Fibroblast of lung (primary cell): ENCODE data around the gene ATG2A. TPM values are rescaled to one million over a fixed set of nuclear protein-coding genes. Genes with fewer than 3 reads are reported as not detected.

Source experiments
- DNase-seq, 2 donors: peaks; one replicate each; pipeline versions ENCODE4 v3.0.0 to v3.0.0-alpha.2; 2010; ENCODE audit warnings: low read depth in 2 of 2
- H2AFZ ChIP-seq: 2 replicates; pipeline ENCODE4 v1.5.1; 2012; ENCODE audit warnings: low read length, control low read depth, inconsistent platforms
- H3K27ac ChIP-seq: 2 replicates; pipeline ENCODE4 v1.5.1; 2011; ENCODE audit warnings: low read length, control low read depth; ENCODE audit not compliant: insufficient read depth
- H3K27me3 ChIP-seq: 2 replicates; pipeline ENCODE4 v1.5.1; 2011; ENCODE audit warnings: mild to moderate bottlenecking, low read length; ENCODE audit not compliant: control insufficient read depth, insufficient read depth
- H3K36me3 ChIP-seq: 2 replicates; pipeline ENCODE4 v1.5.1; 2011; ENCODE audit warnings: low read length; ENCODE audit not compliant: control insufficient read depth, insufficient read depth
- H3K4me1 ChIP-seq: 2 replicates; pipeline ENCODE4 v1.5.1; 2011; ENCODE audit warnings: low read length; ENCODE audit not compliant: control insufficient read depth, insufficient read depth; ENCODE audit errors: extremely low read depth
- H3K4me2 ChIP-seq: 2 replicates; pipeline ENCODE4 v1.5.1; 2011; ENCODE audit warnings: low read length, control low read depth; ENCODE audit not compliant: insufficient read depth; ENCODE audit errors: extremely low read depth
- H3K4me3 ChIP-seq, 4 experiments: fragments of 200-600 bp in 1 of 4; sonication (generic) in 1 of 4; replicated peaks in 1 of 4; 2 replicates each; pipeline ENCODE4 v1.5.1; 2011 to 2016; ENCODE audit warnings: low read length in 4 of 4, low read depth in 3 of 4, mild to moderate bottlenecking in 3 of 4, control low read depth in 2 of 4, inconsistent platforms in 1 of 4, mixed read lengths in 1 of 4; ENCODE audit not compliant: insufficient read depth in 1 of 4; ENCODE audit errors: control extremely low read depth in 1 of 4
- H3K79me2 ChIP-seq: 2 replicates; pipeline ENCODE4 v1.5.1; 2012; ENCODE audit warnings: mild to moderate bottlenecking, low read length, inconsistent platforms; ENCODE audit not compliant: control insufficient read depth, insufficient read depth
- H3K9ac ChIP-seq: 2 replicates; pipeline ENCODE4 v1.5.1; 2011; ENCODE audit warnings: mild to moderate bottlenecking, low read length, control low read depth; ENCODE audit not compliant: insufficient read depth
- H3K9me3 ChIP-seq: 2 replicates; pipeline ENCODE4 v1.5.1; 2012; ENCODE audit warnings: low read depth, low read length; ENCODE audit not compliant: control insufficient read depth, insufficient read depth
- H4K20me1 ChIP-seq: 2 replicates; pipeline ENCODE4 v1.5.1; 2011; ENCODE audit warnings: low read length; ENCODE audit not compliant: control insufficient read depth, insufficient read depth; ENCODE audit errors: extremely low read depth
- EZH2 ChIP-seq: IDR thresholded peaks from 2 replicates; pipeline ENCODE4 v1.5.1; 2012; ENCODE audit warnings: low read length, control low read depth, mild to moderate bottlenecking; ENCODE audit errors: missing control alignments
- polyA plus RNA-seq, 2 donors: library from polyadenylated mRNA; depleted of rRNA in 1 of 2; stranded (reverse) in 1 of 2; unstranded in 1 of 2; fragments of >200 nt; gene quantifications; 2 replicates each; pipeline ENCODE4 v1.2.1, GENCODE V29; 2011 to 2012; ENCODE audit warnings: missing spikeins in 1 of 2
- total RNA-seq: library from RNA; depleted of rRNA; stranded (reverse); fragments of >200 nt; gene quantifications from 2 replicates; pipeline ENCODE4 v1.2.1, GENCODE V29; 2014
- TF ChIP-seq, protein P1 (sequence below), 2 donors: IDR thresholded peaks in 1 of 2; conservative IDR thresholded peaks in 1 of 2; 1 replicate in 1 of 2; 2 replicates in 1 of 2; pipeline ENCODE4 v1.5.1; 2011 to 2012; ENCODE audit warnings: low read length in 2 of 2, control low read depth in 1 of 2, inconsistent platforms in 1 of 2, low read depth in 1 of 2, mild to moderate bottlenecking in 1 of 2

ATG2A gene
- total and polyA plus RNA-seq, 2 donors (not counting 1 experiment from before 2014, with no cell fraction given) = 3.1 to 9.9 TPM

DNA sequence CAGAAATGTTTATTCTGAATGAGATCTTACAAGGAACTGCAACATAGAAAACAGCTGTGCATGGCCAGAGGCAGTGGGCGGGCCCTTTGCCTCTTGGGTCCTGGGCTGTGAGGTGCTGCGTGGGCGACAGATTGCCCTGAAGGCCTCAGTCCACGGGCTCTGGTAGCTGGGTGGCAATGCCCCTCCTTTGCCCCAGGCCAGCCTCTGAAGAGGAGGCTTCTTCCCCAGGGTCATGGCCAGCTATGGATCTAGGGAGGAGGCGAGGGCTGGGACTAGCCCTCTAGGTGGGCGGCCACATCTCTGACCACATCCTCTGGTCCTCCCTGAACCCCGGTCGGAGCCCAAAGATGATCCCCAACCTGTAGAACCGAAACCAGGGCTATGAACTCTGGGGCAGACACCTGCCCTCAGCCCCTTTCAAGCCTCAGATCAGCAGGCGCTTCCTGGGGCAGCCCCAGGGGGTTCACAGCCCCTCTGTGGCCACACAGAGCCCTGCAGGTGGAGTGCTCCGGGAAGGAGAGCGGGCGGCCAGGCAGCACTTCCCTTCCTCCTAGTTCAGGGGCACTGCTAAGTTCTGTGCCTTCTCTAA lies 65.9 kb downstream of the ATG2A start:
- H4K20me1 ChIP-seq = no peaks in the 10 kb centered on the region
- peaks cover 25% of the 10 kb centered on the region for H3K79me2 ChIP-seq
- TF ChIP-seq, protein P1, sequence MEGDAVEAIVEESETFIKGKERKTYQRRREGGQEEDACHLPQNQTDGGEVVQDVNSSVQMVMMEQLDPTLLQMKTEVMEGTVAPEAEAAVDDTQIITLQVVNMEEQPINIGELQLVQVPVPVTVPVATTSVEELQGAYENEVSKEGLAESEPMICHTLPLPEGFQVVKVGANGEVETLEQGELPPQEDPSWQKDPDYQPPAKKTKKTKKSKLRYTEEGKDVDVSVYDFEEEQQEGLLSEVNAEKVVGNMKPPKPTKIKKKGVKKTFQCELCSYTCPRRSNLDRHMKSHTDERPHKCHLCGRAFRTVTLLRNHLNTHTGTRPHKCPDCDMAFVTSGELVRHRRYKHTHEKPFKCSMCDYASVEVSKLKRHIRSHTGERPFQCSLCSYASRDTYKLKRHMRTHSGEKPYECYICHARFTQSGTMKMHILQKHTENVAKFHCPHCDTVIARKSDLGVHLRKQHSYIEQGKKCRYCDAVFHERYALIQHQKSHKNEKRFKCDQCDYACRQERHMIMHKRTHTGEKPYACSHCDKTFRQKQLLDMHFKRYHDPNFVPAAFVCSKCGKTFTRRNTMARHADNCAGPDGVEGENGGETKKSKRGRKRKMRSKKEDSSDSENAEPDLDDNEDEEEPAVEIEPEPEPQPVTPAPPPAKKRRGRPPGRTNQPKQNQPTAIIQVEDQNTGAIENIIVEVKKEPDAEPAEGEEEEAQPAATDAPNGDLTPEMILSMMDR (conservative IDR thresholded peaks at IDR 0.05 in 1 of 2, IDR thresholded peaks at IDR 0.05 in 1 of 2; ENCODE audit: low read depth in 1 of 2, low read length in 2 of 2) = no peak
- TF ChIP-seq EZH2 = no peak
- H2AFZ ChIP-seq = no peak overlapping the region
- DNase-seq = peak in 1 of 2 donors; percentile 50
- no peaks in the 10 kb centered on the region for H3K27me3 ChIP-seq
- H3K4me3 ChIP-seq = no peak overlapping the region
- H3K9ac ChIP-seq = peak overlapping the region; percentile 11
- peaks cover 33% of the 10 kb centered on the region for H3K4me1 ChIP-seq
- no peaks in the 10 kb centered on the region for H3K9me3 ChIP-seq
- H3K36me3 ChIP-seq = peaks cover 29% of the 10 kb centered on the region
- H3K27ac ChIP-seq = peak overlapping the region; percentile 46
- H3K4me2 ChIP-seq = no peak overlapping the region

DNA sequence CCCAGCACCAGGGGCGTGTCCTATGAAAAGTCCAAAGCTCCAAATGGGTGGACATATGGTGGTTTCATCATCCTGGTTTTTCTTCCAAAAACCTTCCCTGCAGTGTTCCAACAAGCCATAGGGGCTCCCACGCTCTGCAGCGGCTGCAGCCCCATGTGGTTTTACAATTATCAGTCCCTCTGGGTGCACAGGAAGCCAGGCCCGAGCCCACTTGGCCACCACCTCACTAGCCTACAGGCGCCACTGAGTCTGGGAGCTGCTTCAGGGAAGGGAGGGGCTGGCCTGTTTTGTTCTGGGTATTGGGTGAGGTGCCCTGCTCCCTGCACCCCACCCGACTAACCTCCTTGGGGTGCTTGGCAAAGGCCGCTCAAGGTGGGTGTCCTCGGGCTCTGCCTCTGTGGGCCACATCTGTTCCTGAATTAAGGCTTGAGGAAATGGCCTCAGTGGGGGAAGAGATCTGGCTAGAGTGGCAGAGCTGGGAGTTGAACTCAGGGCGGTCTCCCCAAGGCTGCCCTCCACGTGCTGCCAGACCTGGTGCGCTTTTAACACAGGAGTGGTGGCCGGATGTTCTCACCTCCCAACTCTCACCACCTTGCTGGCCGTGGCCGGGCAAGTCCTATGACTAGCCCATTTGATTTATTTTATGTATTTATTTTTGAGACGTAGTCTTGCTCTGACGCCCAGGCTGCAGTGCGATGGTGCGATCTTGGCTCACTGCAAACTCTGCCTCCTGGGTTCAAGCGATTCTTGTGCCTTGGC lies 67.2 kb downstream of the ATG2A start:
- Histone ChIP-seq H3K36me3 (peaks cover 24% of the 10 kb centered on the region), H3K4me2 (no peak overlapping the region), H3K9ac (no peak overlapping the region), H3K4me3 (no peak overlapping the region), H4K20me1 (no peaks in the 10 kb centered on the region), H3K4me1 (peaks cover 25% of the 10 kb centered on the region), H3K27me3 (no peaks in the 10 kb centered on the region), H3K27ac (peak overlapping the region; percentile 23), H3K9me3 (no peaks in the 10 kb centered on the region), H2AFZ (no peak overlapping the region), H3K79me2 (peaks cover 17% of the 10 kb centered on the region)
- peak in 1 of 2 donors; percentile 69 for DNase-seq
- no peak for TF ChIP-seq EZH2
- TF ChIP-seq, protein P1 (conservative IDR thresholded peaks at IDR 0.05 in 1 of 2, IDR thresholded peaks at IDR 0.05 in 1 of 2; ENCODE audit: low read depth in 1 of 2, low read length in 2 of 2) = peak; percentile 12 to 38

DNA sequence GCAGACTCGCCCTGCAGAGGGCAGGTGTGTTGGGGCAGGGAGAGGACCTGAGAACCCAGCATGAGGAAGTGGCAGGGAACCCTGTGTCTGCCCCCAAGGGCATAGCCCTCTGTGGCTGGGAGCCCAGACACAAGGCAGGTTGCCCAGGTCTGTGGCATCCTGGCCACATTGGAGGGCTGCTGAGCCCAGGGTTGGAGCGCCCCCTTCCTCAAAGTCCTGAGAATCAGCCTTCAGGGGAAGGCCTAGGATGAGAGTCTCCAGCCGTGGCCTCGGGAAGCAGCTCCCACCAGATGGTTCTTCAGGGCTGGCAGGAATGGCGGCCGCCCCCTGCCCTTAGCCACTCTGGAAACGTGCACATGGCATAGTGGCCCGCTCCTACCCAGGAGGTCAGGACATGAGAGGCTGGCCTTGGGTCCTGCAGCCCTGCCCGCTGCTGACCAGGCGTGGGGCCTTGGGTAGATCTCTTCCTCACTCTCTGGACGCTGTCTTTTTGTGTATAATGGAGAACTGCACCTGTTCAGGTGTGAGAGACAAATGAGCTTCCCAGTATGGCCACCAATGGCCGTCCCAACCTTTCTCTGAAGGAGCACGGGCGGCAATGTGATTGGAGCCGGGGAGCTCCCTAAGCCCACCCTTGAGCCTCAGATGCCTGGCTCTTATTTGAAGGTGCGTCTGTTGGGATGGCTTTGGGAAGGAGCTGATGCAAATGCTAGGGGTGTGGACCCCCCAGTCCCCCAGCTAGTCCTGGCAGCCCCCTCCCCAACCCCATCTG lies 68.0 kb downstream of the ATG2A start:
- no peak overlapping the region for H3K4me2 ChIP-seq
- H3K4me3 ChIP-seq = no peak overlapping the region
- DNase-seq = no peak
- no peaks in the 10 kb centered on the region for H4K20me1 ChIP-seq
- TF ChIP-seq EZH2 = no peak
- TF ChIP-seq, protein P1 (conservative IDR thresholded peaks at IDR 0.05 in 1 of 2, IDR thresholded peaks at IDR 0.05 in 1 of 2; ENCODE audit: low read depth in 1 of 2, low read length in 2 of 2) = no peak
- H3K27ac ChIP-seq = no peak overlapping the region
- H3K36me3 ChIP-seq = peaks cover 16% of the 10 kb centered on the region
- no peaks in the 10 kb centered on the region for H3K27me3 ChIP-seq
- peaks cover 9% of the 10 kb centered on the region for H3K79me2 ChIP-seq
- H3K9me3 ChIP-seq = no peaks in the 10 kb centered on the region
- H3K4me1 ChIP-seq = peaks cover 19% of the 10 kb centered on the region
- no peak overlapping the region for H2AFZ ChIP-seq
- no peak overlapping the region for H3K9ac ChIP-seq
